ENCODE data around the gene GRID2. TPM values are rescaled to one million over a fixed set of nuclear protein-coding genes. Genes with fewer than 3 reads are reported as not detected.

GRID2 gene
- total RNA-seq, 6 experiments from 2014 or later = not detected

GRCh38 chr4:93132631-93133030, 828.9 kb downstream of the GRID2 start:
- TF ChIP-seq CTCF (IDR thresholded peaks at IDR 0.05) = no peak
- H3K9me3 Mint-ChIP-seq = peaks cover 8% of the 10 kb centered on the region
- no peak overlapping the region for H3K4me3 Mint-ChIP-seq
- DNase-seq = no peak
- no peak overlapping the region for H3K27ac Mint-ChIP-seq
- no peaks in the 10 kb centered on the region for H3K36me3 Mint-ChIP-seq (ENCODE audit: low read depth)
- no peaks in the 10 kb centered on the region for H3K4me1 Mint-ChIP-seq (ENCODE audit: low read depth)
- H3K27me3 Mint-ChIP-seq (ENCODE audit: insufficient read depth) = no peaks in the 10 kb centered on the region

GRCh38 chr4:93139118-93139517, 835.4 kb downstream of the GRID2 start:
- DNase-seq = no peak
- no peak for TF ChIP-seq CTCF (IDR thresholded peaks at IDR 0.05)
- no peaks in the 10 kb centered on the region for H3K27me3 Mint-ChIP-seq (ENCODE audit: insufficient read depth)
- no peak overlapping the region for H3K27ac Mint-ChIP-seq
- no peaks in the 10 kb centered on the region for H3K36me3 Mint-ChIP-seq (ENCODE audit: low read depth)
- peaks cover 18% of the 10 kb centered on the region for H3K9me3 Mint-ChIP-seq
- H3K4me1 Mint-ChIP-seq (ENCODE audit: low read depth) = no peaks in the 10 kb centered on the region
- no peak overlapping the region for H3K4me3 Mint-ChIP-seq

GRCh38 chr4:93143902-93144301, 840.1 kb downstream of the GRID2 start:
- no peaks in the 10 kb centered on the region for H3K4me1 Mint-ChIP-seq (ENCODE audit: low read depth)
- H3K9me3 Mint-ChIP-seq = peaks cover 17% of the 10 kb centered on the region
- DNase-seq = no peak
- H3K27ac Mint-ChIP-seq = no peak overlapping the region
- no peak for TF ChIP-seq CTCF (IDR thresholded peaks at IDR 0.05)
- no peaks in the 10 kb centered on the region for H3K27me3 Mint-ChIP-seq (ENCODE audit: insufficient read depth)
- H3K36me3 Mint-ChIP-seq (ENCODE audit: low read depth) = no peaks in the 10 kb centered on the region
- no peak overlapping the region for H3K4me3 Mint-ChIP-seq

GRCh38 chr4:93144644-93145043, 840.9 kb downstream of the GRID2 start:
- no peak for DNase-seq
- Mint-ChIP-seq H3K36me3 (ENCODE audit: low read depth) (no peaks in the 10 kb centered on the region), H3K27ac (no peak overlapping the region), H3K4me1 (ENCODE audit: low read depth) (no peaks in the 10 kb centered on the region), H3K4me3 (no peak overlapping the region), H3K27me3 (ENCODE audit: insufficient read depth) (no peaks in the 10 kb centered on the region), H3K9me3 (peaks cover 16% of the 10 kb centered on the region)
- no peak for TF ChIP-seq CTCF (IDR thresholded peaks at IDR 0.05)

- TF ChIP-seq CTCF (IDR thresholded peaks at IDR 0.05) = no peak
- Mint-ChIP-seq H3K27ac (no peak overlapping the region), H3K27me3 (ENCODE audit: insufficient read depth) (no peaks in the 10 kb centered on the region), H3K4me3 (no peak overlapping the region), H3K9me3 (peaks cover 12% of the 10 kb centered on the region), H3K36me3 (ENCODE audit: low read depth) (no peaks in the 10 kb centered on the region), H3K4me1 (ENCODE audit: low read depth) (no peaks in the 10 kb centered on the region)
- no peak for DNase-seq
Measured at GRCh38 chr4:93147524-93148212, 843.9 kb downstream of the GRID2 start.
